GM18520 (cell line): ENCODE measurements around the gene SRGAP2.
A peak's percentile ranks its signal among the peaks of the same experiment; 100 is the strongest.
"Not testable (repeated sequence)": the region's sequence is repeated elsewhere in the genome, so short reads cannot be mapped to it uniquely, and the experiment has no call there.

Experiments used
- ATAC-seq: cut with Tn5 transposase; IDR thresholded peaks from one replicate; pipeline ENCODE4 v1.9.1; 2021; ENCODE audit not compliant: unreplicated experiment

SRGAP2 gene

DNA sequence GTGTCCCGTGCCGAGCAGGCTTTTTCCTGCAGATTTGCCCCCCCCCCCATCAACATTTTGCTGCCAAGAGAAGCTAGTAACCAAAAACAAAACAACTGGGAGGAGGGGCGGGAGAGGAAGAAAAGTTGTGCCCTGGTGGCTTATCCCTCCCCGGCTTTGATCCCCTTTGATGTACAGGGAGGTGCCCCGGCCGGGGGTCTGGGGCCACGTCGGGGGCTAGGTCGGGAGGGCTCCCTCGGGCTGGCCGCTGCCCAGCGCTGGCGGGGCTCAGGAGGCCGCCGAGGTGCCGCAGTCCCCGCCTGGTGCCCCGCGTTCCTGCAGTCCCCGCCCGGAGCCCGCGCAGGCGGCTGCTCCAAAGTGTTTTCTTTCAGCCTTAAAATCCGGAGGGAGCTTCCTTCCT lies 1.5 kb downstream of the SRGAP2 start:
- ATAC-seq, result not testable (repeated sequence)

DNA sequence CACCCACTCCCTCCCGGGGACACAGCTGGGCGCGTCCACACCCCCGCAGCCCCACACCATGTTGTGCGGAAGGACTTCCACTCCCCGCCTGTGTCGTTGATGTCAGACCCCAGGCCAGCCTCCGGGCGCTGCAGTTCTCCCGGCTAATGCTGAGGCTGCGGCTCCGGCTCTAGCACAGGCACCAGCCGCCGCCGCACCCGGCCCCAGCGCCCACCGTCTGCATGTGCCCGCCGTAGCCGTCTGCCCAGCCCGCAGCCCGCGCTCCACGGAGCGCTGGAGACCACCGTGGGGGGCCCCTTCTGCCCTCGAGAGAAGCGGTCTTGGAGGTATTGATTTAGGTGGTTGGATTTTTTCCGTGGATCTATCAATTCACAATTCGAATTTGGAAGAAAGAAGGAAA lies 2.2 kb downstream of the SRGAP2 start:
- not testable (repeated sequence) for ATAC-seq

DNA sequence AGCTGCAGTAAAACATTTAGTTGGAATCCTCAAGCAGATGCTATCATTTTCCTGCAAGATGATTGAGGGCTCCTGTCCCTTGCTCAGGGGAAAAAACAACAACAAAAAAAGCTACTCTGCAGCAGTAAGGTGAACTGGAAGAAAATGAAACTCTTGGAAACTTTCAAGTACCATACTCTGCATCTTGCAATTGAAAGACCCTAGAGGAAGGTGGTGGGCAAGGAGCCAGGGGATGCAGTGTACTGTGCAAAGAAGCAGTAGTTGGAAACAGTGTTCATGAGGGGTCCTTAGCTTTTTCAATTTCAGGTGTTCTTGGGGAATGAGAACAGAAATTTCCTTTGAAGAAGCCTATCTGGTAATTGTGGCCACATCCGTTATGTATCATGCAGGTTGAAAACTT lies 7.5 kb downstream of the SRGAP2 start:
- not testable (repeated sequence) for ATAC-seq

DNA sequence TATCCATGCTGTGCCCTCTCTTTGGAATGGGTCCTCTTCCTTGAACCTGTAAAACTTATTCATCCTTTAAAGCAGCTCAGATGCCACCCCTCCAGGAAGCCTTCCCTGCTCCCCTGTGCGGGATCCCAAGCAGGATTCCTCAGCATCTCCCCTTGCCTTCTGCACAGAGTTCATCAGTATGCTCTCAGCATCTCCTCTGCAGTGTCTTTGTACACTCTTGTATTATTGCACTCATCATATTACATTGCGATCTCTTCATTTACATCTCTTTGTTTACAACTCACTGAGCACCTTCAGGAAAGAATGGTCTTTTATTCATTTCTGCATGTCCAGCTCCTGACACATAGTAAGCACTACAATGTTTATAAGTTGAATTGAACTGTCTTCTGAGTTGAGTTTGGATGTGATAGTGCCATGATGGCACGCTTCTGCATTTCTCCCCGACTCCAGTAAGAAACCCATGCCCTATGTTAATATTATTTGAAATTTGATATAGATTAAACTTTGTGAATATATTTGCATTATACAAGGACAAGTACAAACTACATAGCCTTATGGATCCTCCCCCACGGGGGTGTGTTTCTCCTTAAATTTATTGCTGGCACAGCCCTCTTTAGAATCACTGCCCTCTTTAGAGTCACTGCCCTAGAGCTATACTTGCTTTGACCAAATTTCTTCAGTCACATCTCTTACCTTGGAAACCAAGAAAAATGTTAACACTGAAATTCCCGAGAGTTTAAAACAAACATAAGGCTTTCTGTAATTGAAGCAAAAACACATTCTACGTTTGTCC lies 12.5 kb downstream of the SRGAP2 start:
- not testable (repeated sequence) for ATAC-seq

DNA sequence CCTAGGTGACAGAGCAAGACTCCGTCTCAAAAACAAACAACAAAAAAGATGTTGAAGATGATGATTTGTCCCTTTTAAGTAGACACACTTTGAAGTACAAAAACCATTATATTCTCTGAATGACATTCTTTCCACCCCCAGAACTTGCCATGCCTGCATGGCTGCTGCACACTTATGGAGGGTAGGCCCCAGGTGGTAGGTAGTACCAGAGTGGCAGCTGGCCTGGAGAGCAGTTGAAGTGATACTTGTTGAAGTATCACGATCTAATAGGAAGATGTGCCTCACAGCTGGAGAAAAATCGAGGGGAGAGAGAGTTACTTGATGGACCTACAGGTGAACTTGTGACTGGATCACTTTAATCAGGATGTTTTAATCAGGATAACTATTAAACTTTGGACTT lies 14.9 kb downstream of the SRGAP2 start:
- ATAC-seq, result not testable (repeated sequence)

DNA sequence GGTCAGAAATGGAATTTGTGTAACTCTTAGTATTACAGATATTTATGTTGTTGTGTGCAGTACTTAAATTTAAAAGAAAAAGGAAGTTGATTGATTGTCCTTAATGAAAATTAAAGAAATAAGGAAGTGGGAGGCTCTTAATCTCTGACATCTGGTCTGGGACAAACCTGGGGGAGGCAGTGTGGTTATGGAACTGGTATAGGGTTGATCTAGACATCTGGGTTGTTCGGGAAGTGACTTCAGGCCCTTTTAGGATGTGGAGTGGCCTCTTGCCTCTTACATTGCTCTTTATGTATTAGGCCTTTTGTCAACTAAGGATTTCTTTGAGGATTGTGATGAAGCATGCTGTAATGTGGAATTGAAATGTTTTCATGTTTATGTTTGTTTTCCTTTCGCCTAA lies 15.4 kb downstream of the SRGAP2 start:
- not testable (repeated sequence) for ATAC-seq

DNA sequence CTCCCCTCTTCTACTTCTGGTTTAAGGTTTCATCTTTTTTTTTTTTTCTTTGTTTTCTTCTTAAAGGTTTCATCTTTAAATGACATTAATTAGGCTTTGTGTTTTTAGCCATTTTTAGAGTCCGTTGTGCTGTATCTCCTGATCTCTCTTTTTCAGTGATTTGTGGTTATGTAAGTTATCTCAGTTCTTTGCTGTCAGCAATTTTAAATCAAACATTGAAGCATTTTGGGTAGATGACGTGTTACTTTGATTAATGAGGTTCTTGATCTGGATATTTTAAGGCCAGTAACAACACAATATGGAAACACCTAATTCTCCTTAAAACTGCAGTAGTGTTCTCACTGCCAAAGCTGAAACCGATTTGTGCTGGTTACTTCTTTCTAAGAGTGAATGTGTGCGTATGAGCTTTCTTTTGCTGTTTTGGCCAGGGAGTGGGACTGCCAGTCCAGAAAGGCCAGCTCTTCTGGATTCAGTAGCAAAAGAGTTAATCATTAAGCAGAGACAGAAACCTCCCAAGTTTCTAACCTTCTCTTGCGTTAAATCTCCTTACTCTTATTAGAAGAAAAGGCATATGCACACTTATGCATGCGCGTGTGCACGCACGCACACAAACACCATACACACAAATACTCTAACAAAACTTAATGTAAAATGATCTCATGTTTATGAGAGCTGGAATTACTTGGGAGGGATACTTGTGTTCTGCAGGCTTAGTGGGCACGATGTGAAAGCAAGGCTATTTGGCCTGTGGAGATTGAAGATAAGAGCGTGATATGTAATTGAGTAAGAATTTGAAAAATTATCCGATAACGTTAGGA lies 16.4 kb downstream of the SRGAP2 start:
- not testable (repeated sequence) for ATAC-seq

DNA sequence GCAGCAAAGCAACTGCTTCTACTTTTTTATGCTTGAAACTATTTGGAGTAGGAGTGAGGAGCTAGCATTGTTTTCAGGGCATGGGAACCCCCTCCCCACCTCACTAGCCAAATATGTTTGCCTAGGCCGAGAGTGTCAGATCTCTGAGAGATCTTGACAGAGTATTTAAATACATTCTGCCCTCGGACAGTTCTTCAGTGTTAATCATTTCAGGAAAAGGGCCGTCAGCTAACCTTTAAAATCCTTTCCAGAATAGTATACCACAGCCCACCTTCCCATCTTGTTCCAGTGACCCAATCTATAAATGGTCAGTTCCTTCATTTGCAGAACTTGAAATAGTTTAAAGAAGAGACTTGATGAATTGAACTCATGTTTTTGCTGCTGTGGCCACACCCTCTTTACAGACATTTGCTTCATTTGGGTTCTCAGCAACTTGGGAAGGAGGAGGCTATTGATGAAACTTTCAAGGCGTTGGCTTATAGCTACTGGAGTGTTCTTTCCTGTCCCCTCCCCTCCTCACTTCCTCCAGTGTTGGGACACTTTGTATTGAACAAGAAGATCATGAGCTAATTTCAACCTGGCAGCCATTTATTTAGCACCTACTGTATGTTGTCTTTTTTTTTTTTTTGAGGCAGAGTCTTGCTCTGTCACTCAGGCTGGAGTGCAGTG lies 17.1 kb downstream of the SRGAP2 start:
- ATAC-seq, result not testable (repeated sequence)

DNA sequence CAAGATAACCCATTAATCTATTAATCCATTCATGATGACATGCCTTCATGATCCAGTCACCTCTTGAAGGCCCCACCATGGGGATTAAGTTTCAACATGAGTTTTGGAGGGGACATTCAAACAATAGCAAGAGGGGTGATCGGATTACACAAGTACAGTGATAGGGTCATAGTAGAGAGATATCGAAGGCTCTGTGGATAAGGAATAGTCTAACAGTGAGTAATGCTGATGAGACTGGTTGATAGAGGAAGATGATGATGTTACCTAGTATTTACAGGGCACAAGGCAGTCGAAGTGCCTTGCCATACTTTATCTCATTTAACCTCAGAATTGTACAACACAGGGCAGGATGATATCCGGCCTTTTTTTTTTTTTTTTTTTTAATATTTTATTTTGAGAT lies 18.2 kb downstream of the SRGAP2 start:
- not testable (repeated sequence) for ATAC-seq

DNA sequence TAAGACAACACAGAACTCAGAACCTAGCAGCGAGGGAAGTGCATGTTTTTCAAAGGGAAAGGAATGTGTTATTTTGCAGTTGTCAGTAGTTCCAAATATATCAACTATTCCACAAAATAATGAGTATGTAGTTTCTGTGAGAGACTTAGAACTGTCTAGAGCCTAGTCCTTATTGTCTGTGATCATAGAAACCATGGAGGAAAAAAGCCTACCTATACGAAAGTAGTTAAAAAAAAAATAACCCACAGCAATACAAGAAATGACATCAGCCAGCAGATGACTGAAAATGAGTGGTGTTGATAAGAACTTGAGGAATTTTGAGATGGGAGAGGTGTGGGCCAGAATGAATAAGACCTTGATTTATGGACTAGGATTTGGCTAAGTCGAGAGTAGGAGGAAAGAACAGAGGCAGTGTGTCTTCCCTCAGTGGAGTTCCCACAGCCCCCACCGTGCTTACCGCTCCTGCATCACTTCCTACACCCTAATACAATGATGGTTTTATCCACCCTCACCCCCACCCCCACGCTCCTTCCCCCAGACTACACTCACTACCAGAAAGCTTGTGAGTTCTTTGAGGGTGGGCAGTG lies 20.9 kb downstream of the SRGAP2 start:
- ATAC-seq, result not testable (repeated sequence)

DNA sequence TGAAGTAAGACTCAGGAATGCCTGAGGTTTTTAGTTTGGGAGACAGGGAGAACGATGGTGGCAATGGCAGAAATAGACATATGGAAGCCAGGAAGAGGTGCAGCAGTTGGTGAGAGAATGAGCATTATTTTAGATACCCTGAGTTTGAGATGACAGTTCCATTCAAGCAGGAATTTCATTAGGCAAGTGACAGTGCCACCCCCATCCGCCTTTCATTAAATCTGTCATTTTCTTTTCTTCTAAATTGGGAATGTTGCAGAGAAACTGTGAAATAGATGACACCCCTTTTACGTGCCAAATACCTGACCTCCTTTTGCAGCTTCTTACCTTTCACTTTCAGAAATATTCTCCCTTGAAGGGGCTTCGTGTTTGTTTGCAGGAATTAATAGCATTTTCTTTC lies 22.0 kb downstream of the SRGAP2 start:
- ATAC-seq, result not testable (repeated sequence)

DNA sequence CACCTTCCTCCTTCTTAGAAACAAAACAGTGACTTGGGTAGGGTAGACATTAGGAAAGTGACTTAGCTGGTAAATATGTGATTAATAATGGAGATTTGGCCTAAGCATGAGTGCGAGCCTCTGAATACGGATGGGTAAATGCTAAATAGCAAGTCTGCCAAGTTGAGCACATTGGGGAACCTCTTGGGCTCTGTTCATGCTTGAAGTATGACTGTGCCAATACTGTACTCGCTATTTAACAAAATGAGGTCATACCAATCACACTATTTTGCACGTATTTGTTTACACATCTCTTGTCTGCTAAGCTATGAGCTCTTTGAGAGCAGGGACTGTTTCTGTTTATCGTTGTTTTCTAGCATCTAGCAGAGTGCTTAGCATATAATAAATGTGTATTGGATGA lies 23.5 kb downstream of the SRGAP2 start:
- not testable (repeated sequence) for ATAC-seq

DNA sequence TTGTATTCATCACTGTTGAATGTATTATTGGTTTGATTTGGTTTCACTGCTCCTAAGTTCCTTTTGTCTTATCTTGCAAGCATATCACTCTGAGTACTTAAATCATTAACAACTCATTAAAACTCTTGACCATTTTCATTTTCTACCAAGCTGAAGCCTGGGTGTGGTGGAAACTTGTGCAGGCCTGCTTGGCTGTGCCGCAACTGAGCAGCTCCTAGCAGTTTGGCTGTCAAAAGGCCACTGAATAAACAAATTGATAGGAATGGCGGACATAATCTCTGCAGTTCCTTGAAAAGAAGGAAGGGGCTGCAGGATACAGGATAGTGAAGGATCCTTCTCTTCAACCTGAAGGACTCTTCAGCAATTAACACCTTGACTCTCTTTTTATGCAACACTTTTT lies 25.9 kb downstream of the SRGAP2 start:
- not testable (repeated sequence) for ATAC-seq

DNA sequence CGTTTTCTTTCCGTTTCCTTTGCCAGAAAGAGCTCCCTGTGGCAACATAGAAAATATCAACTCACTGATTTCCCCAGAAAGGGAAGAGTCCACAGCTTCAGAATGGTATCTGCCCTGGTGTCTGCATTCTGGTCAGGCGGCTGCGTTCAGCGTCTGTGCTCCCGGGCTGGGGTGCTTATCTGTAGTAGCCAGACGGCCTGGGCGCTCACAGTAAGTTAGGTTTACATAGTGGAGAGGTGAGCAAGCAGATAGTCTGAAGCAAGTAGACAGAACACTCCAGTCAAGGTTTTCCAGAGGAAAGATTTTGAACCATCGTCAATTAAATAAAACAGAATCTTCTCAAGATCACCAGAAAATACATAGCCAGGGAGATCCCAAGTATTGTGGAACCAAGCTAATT lies 28.6 kb downstream of the SRGAP2 start:
- not testable (repeated sequence) for ATAC-seq

DNA sequence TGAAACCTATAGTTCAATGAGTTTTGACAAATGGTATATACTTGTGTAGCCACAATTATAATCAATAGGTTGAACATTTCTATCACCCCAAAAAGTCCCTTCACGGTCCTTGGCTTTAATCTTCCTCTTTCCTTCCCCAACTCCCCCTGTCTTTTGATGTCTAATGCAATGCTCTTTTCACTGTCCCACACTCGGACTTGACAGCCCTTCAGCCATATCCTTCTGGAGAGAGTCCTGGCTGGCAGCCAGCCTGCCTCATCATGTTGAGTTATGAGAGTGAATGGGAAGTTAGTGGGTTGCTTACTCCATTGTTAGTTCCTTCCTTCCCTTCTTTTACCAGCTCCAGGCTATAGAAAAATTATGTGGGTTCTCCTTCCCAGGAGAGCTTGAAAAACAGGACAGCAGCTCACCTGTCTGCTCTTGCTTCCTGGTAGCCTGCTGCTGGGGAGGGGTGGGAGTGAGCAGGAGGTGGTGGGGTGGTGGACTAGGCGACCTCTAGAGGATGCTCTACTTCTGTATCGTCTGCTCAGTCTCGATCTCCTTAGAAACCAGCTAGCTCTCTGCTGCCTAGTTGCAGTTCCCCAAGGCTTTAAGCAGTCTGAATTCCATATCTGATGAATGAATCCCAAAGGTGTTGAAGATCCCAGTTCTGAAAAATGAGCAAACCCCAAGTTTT lies 29.8 kb downstream of the SRGAP2 start:
- not testable (repeated sequence) for ATAC-seq

DNA sequence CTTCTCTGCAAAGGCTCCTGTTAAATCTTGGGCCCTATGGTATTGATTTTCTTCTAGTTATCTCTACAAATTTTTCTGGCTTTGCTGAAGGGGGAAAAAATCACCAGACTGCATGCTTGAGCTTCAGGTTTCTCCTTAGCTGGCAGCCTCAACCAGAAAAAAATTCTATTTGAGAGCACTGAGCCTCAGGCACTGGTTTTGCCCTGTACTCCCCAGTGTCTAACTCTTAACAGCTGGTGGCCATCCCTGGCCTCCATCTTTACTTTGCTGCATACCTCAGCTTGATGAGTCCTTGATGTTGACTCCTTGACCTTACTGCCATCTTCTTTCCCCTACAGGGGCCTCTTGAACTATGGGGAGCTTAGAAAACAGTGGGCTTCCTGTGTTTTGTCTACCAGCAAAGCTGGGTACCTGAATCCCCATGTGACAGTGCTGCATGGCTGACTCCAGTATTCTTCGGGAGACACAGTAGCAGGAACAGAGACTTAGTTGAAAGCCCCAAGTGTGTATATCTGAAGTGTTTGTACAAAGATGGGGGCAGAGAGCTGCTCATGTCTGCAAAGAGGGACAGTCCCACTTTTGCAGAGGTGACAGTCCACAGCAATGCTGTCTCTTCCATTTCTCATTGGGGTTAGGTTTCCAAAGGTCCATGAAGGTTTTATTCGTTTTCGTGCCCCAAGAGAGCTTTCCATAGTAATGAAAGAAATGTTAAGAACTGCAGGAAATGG lies 31.0 kb downstream of the SRGAP2 start:
- not testable (repeated sequence) for ATAC-seq

DNA sequence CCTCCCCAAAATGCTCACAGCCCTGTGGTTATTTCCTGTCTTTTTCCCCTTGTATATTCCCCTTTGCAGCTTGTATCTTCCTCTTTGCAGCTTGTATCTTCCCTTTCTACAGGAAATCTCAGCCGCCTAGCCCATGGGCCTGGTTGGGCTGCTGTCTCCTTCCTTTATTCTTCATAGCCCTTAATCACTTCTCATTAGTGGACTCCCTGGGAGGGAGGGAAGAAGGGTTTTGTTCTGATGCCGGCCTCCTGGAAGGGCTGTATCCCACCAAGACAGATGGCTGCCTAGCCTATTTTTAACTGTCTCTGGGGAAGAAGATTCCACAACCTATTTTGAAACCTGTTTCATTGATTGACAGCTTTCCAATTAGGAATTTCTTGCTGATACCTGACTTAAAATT lies 31.8 kb downstream of the SRGAP2 start:
- not testable (repeated sequence) for ATAC-seq

DNA sequence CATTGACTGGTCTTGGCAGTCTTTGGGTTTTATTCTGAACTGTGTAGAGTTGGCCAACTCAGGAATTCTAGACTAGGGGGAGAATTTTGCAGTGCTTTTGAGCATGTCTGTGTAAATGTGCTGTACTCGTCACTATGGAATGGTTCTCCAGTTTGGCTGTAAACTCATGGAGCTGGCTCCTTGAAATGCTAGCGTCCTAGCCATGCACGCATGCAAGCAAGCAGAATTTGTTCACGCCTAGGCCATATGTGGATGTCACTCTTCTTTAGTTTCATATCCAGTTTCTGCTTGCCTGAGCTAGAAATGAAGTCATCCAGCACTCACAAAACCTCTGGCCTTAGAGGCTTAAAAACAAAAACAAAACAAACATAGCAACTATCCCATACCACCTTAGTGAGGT lies 36.9 kb downstream of the SRGAP2 start:
- ATAC-seq, result peak; percentile 37

DNA sequence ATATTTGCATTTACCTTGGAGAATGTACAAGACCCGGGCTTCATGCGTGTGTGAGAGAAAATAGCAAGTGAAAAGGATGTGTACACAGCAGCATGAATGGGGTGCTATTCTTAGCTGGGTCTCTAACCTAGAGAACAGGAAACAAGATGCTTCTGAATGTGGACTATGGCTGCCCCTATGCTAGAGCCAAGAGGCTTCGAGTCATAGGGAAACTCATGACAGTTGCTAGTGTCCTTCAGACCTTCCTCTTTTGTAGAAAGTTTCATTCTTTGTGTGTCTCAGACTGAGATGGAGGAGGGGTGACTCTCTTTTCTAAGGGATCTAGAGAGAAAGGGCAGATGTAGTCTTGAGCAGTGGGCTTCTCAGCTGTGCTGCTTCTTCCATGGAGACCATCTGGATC lies 40.0 kb downstream of the SRGAP2 start:
- peak; percentile 98 for ATAC-seq

DNA sequence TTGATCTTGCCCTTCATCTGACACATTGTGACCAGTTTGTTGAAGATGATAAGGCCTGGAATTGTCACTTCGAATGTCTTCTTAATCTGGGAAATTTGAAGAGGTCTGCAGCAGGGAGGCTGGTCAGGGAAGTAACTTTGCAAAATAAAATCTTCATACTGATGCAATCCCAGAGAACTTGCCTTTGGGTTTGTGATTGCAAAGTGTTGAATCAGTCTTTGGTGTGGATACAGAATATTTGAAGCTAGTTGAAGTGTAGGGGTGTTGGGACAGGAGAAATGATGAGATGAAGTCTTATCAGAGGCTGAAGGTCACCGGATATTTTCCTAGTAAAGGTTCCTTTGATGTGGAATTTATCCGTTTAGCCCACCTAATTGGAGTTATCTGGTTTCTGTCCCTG lies 42.1 kb downstream of the SRGAP2 start:
- not testable (repeated sequence) for ATAC-seq
